SJSA1 (cell line): ENCODE results near the gene REXO4. TPM values are rescaled to one million over a fixed set of nuclear protein-coding genes. Genes with fewer than 3 reads are reported as not detected.

Source experiments
- DNase-seq, 2 experiments: peaks; one replicate each; pipeline ENCODE4 v3.0.0-alpha.2; 2015 to 2020; ENCODE audit warnings: low spot score in 2 of 2, low read depth in 1 of 2
- H3K27ac ChIP-seq: fragments of 250-450 bp; sonication (Bioruptor Pico); 2 replicates; pipeline ENCODE4 v1.5.1; 2020; ENCODE audit warnings: mild to moderate bottlenecking, moderate library complexity
- H3K27me3 ChIP-seq: fragments of 250-450 bp; sonication (Bioruptor Pico); replicated peaks from 2 replicates; pipeline ENCODE4 v1.5.1; 2020; ENCODE audit warnings: mild to moderate bottlenecking, moderate library complexity
- H3K36me3 ChIP-seq: fragments of 250-450 bp; sonication (Bioruptor Pico); 2 replicates; pipeline ENCODE4 v1.5.1; 2020; ENCODE audit warnings: mild to moderate bottlenecking
- H3K4me1 ChIP-seq: fragments of 250-450 bp; sonication (Bioruptor Pico); replicated peaks from 2 replicates; pipeline ENCODE4 v1.6.1; 2021; ENCODE audit warnings: mild to moderate bottlenecking
- H3K4me3 ChIP-seq: fragments of 250-450 bp; sonication (Bioruptor Pico); 2 replicates; pipeline ENCODE4 v1.5.1; 2020; ENCODE audit warnings: mild to moderate bottlenecking
- H3K9me3 ChIP-seq: fragments of 250-450 bp; sonication (Bioruptor Pico); replicated peaks from 2 replicates; pipeline ENCODE4 v1.5.1; 2020; ENCODE audit warnings: mild to moderate bottlenecking
- total RNA-seq: library from RNA; depleted of rRNA; stranded (reverse); fragments of >200 nt; shearing (Covaris generic); gene quantifications from 2 replicates; pipeline ENCODE4 v1.2.3, GENCODE V29; 2014

The REXO4 gene
- total RNA-seq, 1 experiment from 2014 or later, result 15.6 TPM

- Histone ChIP-seq H3K27me3 (no peaks in the 10 kb centered on the region), H3K27ac (no peak overlapping the region), H3K36me3 (no peaks in the 10 kb centered on the region), H3K9me3 (no peaks in the 10 kb centered on the region), H3K4me1 (no peaks in the 10 kb centered on the region), H3K4me3 (no peak overlapping the region)
- DNase-seq, result no peak
These were observed 21.5 kb upstream of the REXO4 start for GRCh38 chr9:133439337-133439736.

- no peaks in the 10 kb centered on the region for H3K9me3 ChIP-seq
- H3K4me1 ChIP-seq, result no peaks in the 10 kb centered on the region
- H3K36me3 ChIP-seq, result no peaks in the 10 kb centered on the region
- no peak for DNase-seq
- H3K4me3 ChIP-seq, result no peak overlapping the region
- H3K27me3 ChIP-seq, result no peaks in the 10 kb centered on the region
- no peak overlapping the region for H3K27ac ChIP-seq
These were observed 20.1 kb upstream of the REXO4 start for GRCh38 chr9:133437753-133438531.

- Histone ChIP-seq H3K36me3 (no peaks in the 10 kb centered on the region), H3K27me3 (no peaks in the 10 kb centered on the region), H3K9me3 (no peaks in the 10 kb centered on the region), H3K4me3 (no peak overlapping the region), H3K4me1 (no peaks in the 10 kb centered on the region), H3K27ac (no peak overlapping the region)
- no peak for DNase-seq
These were observed 18.9 kb upstream of the REXO4 start for GRCh38 chr9:133436681-133437080.

- H3K4me3 ChIP-seq, result no peak overlapping the region
These were observed 15.6 kb upstream of the REXO4 start for GRCh38 chr9:133433351-133433843.

GRCh38 chr9:133430244-133430643 lies 12.4 kb upstream of the REXO4 start:
- no peaks in the 10 kb centered on the region for H3K4me1 ChIP-seq
- H3K27me3 ChIP-seq, result no peaks in the 10 kb centered on the region
- no peaks in the 10 kb centered on the region for H3K9me3 ChIP-seq
- no peak overlapping the region for H3K4me3 ChIP-seq
- no peak overlapping the region for H3K27ac ChIP-seq
- H3K36me3 ChIP-seq, result no peaks in the 10 kb centered on the region
- DNase-seq, result no peak

More at GRCh38 chr9:133433351-133433843, 15.6 kb upstream of the REXO4 start:
- no peaks in the 10 kb centered on the region for H3K9me3 ChIP-seq
- H3K4me1 ChIP-seq, result no peaks in the 10 kb centered on the region
- no peaks in the 10 kb centered on the region for H3K27me3 ChIP-seq
- H3K36me3 ChIP-seq, result no peaks in the 10 kb centered on the region
- no peak for DNase-seq
- H3K27ac ChIP-seq, result no peak overlapping the region

- Histone ChIP-seq H3K9me3 (no peaks in the 10 kb centered on the region), H3K4me3 (no peak overlapping the region), H3K27ac (no peak overlapping the region), H3K4me1 (no peaks in the 10 kb centered on the region), H3K27me3 (no peaks in the 10 kb centered on the region), H3K36me3 (no peaks in the 10 kb centered on the region)
- DNase-seq, result no peak
These were observed 11.9 kb upstream of the REXO4 start for GRCh38 chr9:133429641-133430161.

GRCh38 chr9:133429214-133429613 lies 11.4 kb upstream of the REXO4 start:
- H3K27ac ChIP-seq, result no peak overlapping the region
- H3K4me3 ChIP-seq, result no peak overlapping the region
- no peaks in the 10 kb centered on the region for H3K9me3 ChIP-seq
- H3K4me1 ChIP-seq, result no peaks in the 10 kb centered on the region
- DNase-seq, result no peak
- no peaks in the 10 kb centered on the region for H3K27me3 ChIP-seq
- H3K36me3 ChIP-seq, result no peaks in the 10 kb centered on the region

GRCh38 chr9:133428617-133429101 lies 10.8 kb upstream of the REXO4 start:
- no peaks in the 10 kb centered on the region for H3K9me3 ChIP-seq
- H3K36me3 ChIP-seq, result no peaks in the 10 kb centered on the region
- H3K4me3 ChIP-seq, result no peak overlapping the region
- no peaks in the 10 kb centered on the region for H3K27me3 ChIP-seq
- no peaks in the 10 kb centered on the region for H3K4me1 ChIP-seq
- no peak for DNase-seq
- no peak overlapping the region for H3K27ac ChIP-seq

GRCh38 chr9:133427658-133428348 lies 10.0 kb upstream of the REXO4 start:
- DNase-seq, result no peak
- Histone ChIP-seq H3K27me3 (no peaks in the 10 kb centered on the region), H3K36me3 (no peaks in the 10 kb centered on the region), H3K4me3 (no peak overlapping the region), H3K4me1 (no peaks in the 10 kb centered on the region), H3K9me3 (no peaks in the 10 kb centered on the region), H3K27ac (no peak overlapping the region)

GRCh38 chr9:133426011-133426410 lies 8.2 kb upstream of the REXO4 start:
- Histone ChIP-seq H3K4me1 (no peaks in the 10 kb centered on the region), H3K27ac (no peak overlapping the region), H3K9me3 (no peaks in the 10 kb centered on the region), H3K27me3 (no peaks in the 10 kb centered on the region), H3K4me3 (no peak overlapping the region), H3K36me3 (no peaks in the 10 kb centered on the region)
- DNase-seq, result no peak

- H3K9me3 ChIP-seq, result no peaks in the 10 kb centered on the region
- no peak overlapping the region for H3K4me3 ChIP-seq
- no peak overlapping the region for H3K27ac ChIP-seq
- no peaks in the 10 kb centered on the region for H3K27me3 ChIP-seq
- no peaks in the 10 kb centered on the region for H3K36me3 ChIP-seq
- no peaks in the 10 kb centered on the region for H3K4me1 ChIP-seq
- no peak for DNase-seq
These were observed 7.3 kb upstream of the REXO4 start for GRCh38 chr9:133425049-133425632.

GRCh38 chr9:133424187-133424586 lies 6.4 kb upstream of the REXO4 start:
- no peaks in the 10 kb centered on the region for H3K27me3 ChIP-seq
- no peak overlapping the region for H3K4me3 ChIP-seq
- no peak overlapping the region for H3K27ac ChIP-seq
- no peak for DNase-seq
- no peaks in the 10 kb centered on the region for H3K36me3 ChIP-seq
- no peaks in the 10 kb centered on the region for H3K4me1 ChIP-seq
- H3K9me3 ChIP-seq, result no peaks in the 10 kb centered on the region

- no peak overlapping the region for H3K4me3 ChIP-seq
- no peaks in the 10 kb centered on the region for H3K4me1 ChIP-seq
- H3K9me3 ChIP-seq, result no peaks in the 10 kb centered on the region
- no peak overlapping the region for H3K27ac ChIP-seq
- no peaks in the 10 kb centered on the region for H3K36me3 ChIP-seq
- H3K27me3 ChIP-seq, result no peaks in the 10 kb centered on the region
- DNase-seq, result no peak
These were observed 5.4 kb upstream of the REXO4 start for GRCh38 chr9:133423216-133423615.
